ENCODE measurements around the gene PSME1.

- TF ChIP-seq EZH2 (IDR thresholded peaks at IDR 0.05; ENCODE audit: borderline replicate concordance, low read depth, low read length, poor library complexity, severe bottlenecking), result no peak
- no peak for TF ChIP-seq CTCF (conservative IDR thresholded peaks at IDR 0.05; ENCODE audit: low read depth, low read length)
Observed at GRCh38 chr14:24100197-24100981, 35.6 kb upstream of the PSME1 start.

All from A673 (cell line).